ENCODE measurements around the gene LRRFIP1. TPM values are rescaled to one million over a fixed set of nuclear protein-coding genes. Genes with fewer than 3 reads are reported as not detected.

Gene LRRFIP1
- total RNA-seq: 10 to 100 TPM; 66.1 to 73.1 TPM

GRCh38 chr2:237627441-237628246, at the start of gene LRRFIP1:
Gene LRRFIP1 (plus strand): TSS chr2:237627587. CDS start chr2:237627645, 58 bp downstream.
- DNase-seq (ENCODE audit: low spot score): no peak
- Histone ChIP-seq H3K27me3 (replicated peaks; ENCODE audit: insufficient read depth) (no peaks in the 10 kb centered on the region), H3K4me3 (peak within 1 kb of the TSS; percentile 66 to 77), H3K36me3 (no peaks in the 10 kb centered on the region), H3K9me3 (no peaks in the 10 kb centered on the region), H3K27ac (peak within 1 kb of the TSS; percentile 65 to 75), H3K4me1 (replicated peaks) (peaks cover 9% of the 10 kb centered on the region)
- 1% methylated on average over 26 of the region's 114 CpGs for WGBS
- intact Hi-C loops (cut with DNase I): loop anchor here (1.0 kb wide), 1 partner anchor 35 kb away; no protein-coding TSS in a partner anchor
- TF ChIP-seq POLR2AphosphoS5 (IDR thresholded peaks at IDR 0.05) (no peak), POLR2A (IDR thresholded peaks at IDR 0.05) (no peak), CTCF (IDR thresholded peaks at IDR 0.05) (no peak)

GRCh38 chr2:237577956-237578870, 49.2 kb upstream of the LRRFIP1 start:
- no peaks in the 10 kb centered on the region for H3K9me3 ChIP-seq
- no peaks in the 10 kb centered on the region for H3K36me3 ChIP-seq
- TF ChIP-seq CTCF (IDR thresholded peaks at IDR 0.05): no peak
- no peak for TF ChIP-seq POLR2AphosphoS5 (IDR thresholded peaks at IDR 0.05)
- TF ChIP-seq POLR2A (IDR thresholded peaks at IDR 0.05): no peak
- H3K4me3 ChIP-seq: no peak overlapping the region
- intact Hi-C loops (cut with DNase I): loop anchor here (10.0 kb wide), 2 partner anchors 163 to 423 kb away; partner anchors contain the start of gene COL6A3
- H3K27ac ChIP-seq: no peak overlapping the region
- no peak for DNase-seq (ENCODE audit: low spot score)
- H3K4me1 ChIP-seq (replicated peaks): peaks cover 9% of the 10 kb centered on the region
- WGBS: 94% methylated on average over 26 of the region's 26 CpGs
- no peaks in the 10 kb centered on the region for H3K27me3 ChIP-seq (replicated peaks; ENCODE audit: insufficient read depth)

GRCh38 chr2:237581326-237581725, 46.1 kb upstream of the LRRFIP1 start:
- Histone ChIP-seq H3K27me3 (replicated peaks; ENCODE audit: insufficient read depth) (no peaks in the 10 kb centered on the region), H3K27ac (peak overlapping the region; percentile 72 to 83), H3K4me1 (replicated peaks) (peaks cover 9% of the 10 kb centered on the region), H3K9me3 (no peaks in the 10 kb centered on the region), H3K36me3 (no peaks in the 10 kb centered on the region), H3K4me3 (no peak overlapping the region)
- WGBS: 56% methylated on average over 6 of the region's 6 CpGs
- TF ChIP-seq POLR2A (IDR thresholded peaks at IDR 0.05) (no peak), CTCF (IDR thresholded peaks at IDR 0.05) (no peak), POLR2AphosphoS5 (IDR thresholded peaks at IDR 0.05) (no peak)
- intact Hi-C loops (cut with DNase I): no loop called here
- no peak for DNase-seq (ENCODE audit: low spot score)

GRCh38 chr2:237581751-237582746, 45.3 kb upstream of the LRRFIP1 start:
- Histone ChIP-seq H3K9me3 (no peaks in the 10 kb centered on the region), H3K27ac (peak overlapping the region; percentile 72 to 83), H3K4me1 (replicated peaks) (peaks cover 9% of the 10 kb centered on the region), H3K4me3 (peak overlapping the region in 1 of 2 donors; percentile 14), H3K36me3 (no peaks in the 10 kb centered on the region), H3K27me3 (replicated peaks; ENCODE audit: insufficient read depth) (no peaks in the 10 kb centered on the region)
- intact Hi-C loops (cut with DNase I): no loop called here
- WGBS: 17% methylated on average over 24 of the region's 25 CpGs
- DNase-seq (ENCODE audit: low spot score): peak; percentile 83
- TF ChIP-seq CTCF (IDR thresholded peaks at IDR 0.05): peak in 3 of 4 experiments; percentile 36 to 59 (median 59)
- TF ChIP-seq POLR2AphosphoS5 (IDR thresholded peaks at IDR 0.05): peak; percentile 75
- TF ChIP-seq POLR2A (IDR thresholded peaks at IDR 0.05): no peak

Measured in prostate gland (tissue), 2 donors.